GM20431 (cell line): ENCODE measurements around the gene PPM1H.
"Not testable (repeated sequence)": the region's sequence is repeated elsewhere in the genome, so short reads cannot be mapped to it uniquely, and the experiment has no call there.

Experiments used
- in situ Hi-C: fragments of 300-500 bp; cut with MseI, MboI; formaldehyde crosslinking; loops from one replicate; pipeline ENCODE4 v1.15.0; 2020; ENCODE audit warnings: low sequenced_read_pairs; ENCODE audit not compliant: unreplicated experiment

Gene PPM1H

DNA sequence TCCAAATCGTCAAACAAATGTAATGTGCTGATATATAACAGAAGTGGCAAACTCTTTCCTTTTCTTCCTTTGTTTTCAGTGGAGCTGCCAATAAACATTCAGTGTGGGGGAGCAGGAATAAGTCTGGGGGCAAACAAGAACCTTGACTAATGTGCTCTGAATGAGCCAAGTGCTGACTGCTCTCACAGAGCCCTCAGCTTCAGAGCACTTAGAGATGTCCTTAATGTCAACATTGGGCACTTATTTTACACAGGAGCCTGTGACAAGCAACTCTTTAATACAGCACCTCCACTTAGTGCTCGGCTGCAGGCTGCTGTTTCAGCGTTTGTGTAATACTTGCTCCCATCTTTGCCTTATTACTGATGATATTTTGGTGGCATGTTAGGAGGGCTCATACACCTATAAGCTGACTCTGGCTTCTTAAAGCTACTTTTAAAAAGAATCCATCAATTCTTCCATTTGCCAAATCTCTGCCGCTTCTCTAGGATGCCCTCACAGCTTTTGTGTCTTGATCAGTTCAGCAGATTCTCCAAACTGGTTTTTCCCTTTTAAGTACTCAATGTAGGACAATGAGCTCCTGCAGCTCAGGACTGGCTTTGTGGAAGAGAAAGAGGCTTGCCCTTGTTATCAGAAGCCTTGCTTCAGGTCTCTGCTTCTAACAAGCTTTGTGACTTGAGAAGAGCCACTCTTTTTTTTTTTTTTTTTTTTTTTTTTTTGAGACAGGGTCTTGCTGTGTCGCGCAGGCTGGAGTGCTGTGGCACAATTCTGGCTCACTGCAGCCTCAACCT, 261.7 kb downstream of the PPM1H start:
- in situ Hi-C loops = no loop called here

- in situ Hi-C loops = no loop called here
Measured at GRCh38 chr12:62670986-62671720, 263.8 kb downstream of the PPM1H start.

- in situ Hi-C loops = no loop called here
Measured at GRCh38 chr12:62668782-62669181, 266.2 kb downstream of the PPM1H start.

- in situ Hi-C loops = not testable (repeated sequence)
Measured at GRCh38 chr12:62664951-62665350, 270.0 kb downstream of the PPM1H start.

GRCh38 chr12:62660756-62661155, 274.2 kb downstream of the PPM1H start:
- in situ Hi-C loops = no loop called here

GRCh38 chr12:62659453-62660295, 275.3 kb downstream of the PPM1H start:
- in situ Hi-C loops = no loop called here

DNA sequence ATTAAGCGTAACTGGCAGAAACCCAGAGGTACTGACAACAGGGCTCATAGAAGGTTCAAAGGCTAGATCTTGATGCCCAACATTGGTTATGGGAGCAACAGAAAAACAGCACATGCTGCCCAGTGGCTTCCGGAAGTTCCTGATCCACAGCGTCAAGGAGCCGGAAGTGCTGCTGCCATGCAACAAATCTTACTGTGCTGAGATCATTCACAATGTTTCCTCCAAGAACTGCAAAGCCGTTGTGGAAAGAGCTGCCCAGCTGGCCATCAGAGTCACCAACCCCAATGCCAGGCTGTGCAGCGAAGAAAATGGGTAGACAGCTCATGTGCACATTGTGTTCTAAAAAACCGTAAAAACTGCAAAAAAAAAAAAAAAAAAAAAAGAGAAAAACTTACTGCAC, 276.0 kb downstream of the PPM1H start:
- in situ Hi-C loops = no loop called here

GRCh38 chr12:62657363-62657632, 277.7 kb downstream of the PPM1H start:
- in situ Hi-C loops = no loop called here

GRCh38 chr12:62656591-62657362, 278.2 kb downstream of the PPM1H start:
- in situ Hi-C loops = no loop called here

DNA sequence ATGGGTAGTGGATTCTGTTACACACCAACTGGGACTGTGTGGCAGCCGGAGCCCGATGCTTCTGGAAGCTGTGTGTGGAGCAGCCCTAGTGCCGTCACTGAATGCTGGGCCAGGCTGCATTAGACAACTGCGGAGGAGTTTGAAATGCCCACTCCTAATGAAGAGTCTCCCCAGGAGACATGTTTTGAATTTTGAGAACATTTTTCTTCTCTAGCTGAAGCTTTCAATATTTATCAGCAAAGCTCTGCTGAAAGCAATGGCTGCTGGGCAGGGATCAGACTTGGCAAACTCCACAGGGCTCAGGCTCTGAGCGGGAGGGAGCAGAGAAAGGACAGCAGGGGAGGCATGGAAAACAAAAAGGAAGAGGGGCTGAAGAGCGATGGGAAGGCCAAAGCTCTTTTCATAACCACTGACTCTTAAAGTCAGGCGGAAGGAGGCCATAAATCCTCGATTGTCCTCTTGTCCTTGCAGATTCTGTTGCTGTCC, 279.2 kb downstream of the PPM1H start:
- in situ Hi-C loops = no loop called here

DNA sequence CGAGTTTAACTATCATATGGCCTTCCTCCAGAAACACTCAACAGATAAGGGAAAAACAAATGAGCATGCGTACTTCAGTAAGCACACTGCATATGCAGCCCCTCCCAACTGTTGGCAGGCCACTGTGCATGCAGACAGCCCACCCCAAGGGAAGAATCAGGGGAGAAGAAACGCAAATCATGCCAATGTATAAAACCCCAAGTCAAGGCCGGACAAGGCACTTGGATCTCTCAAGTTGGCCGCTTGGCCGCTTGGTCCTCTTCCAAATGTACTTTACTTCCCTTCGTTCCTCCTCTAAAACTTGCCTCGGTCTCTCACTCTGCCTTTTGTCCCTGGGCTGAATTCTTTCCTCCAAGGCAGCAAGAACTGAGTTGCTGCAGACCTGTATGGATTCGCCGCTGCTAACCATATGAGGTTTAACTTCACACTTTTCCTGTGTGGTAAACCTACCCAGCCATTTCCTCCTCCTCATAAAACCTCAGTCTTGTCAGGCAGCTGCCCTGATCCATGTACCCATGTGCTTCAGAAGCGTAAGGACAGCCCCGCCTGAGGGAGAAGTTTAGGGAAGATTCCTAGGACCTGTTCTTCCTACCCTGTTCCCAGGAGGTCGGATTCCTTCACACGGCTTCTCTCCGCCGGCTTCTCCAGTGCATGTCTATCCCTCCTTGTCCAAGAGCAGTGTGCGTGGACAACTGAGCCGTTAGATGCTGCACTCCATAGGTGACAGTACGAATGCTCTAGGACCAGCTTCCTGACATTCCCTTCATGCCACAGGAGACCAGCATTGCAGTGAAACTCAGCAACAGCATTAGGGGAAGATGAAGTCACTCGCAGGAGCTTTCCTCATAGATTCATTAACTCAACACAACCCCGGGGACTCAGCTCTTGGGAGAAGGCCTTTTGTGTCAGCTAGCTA, 280.4 kb downstream of the PPM1H start:
- in situ Hi-C loops = no loop called here

DNA sequence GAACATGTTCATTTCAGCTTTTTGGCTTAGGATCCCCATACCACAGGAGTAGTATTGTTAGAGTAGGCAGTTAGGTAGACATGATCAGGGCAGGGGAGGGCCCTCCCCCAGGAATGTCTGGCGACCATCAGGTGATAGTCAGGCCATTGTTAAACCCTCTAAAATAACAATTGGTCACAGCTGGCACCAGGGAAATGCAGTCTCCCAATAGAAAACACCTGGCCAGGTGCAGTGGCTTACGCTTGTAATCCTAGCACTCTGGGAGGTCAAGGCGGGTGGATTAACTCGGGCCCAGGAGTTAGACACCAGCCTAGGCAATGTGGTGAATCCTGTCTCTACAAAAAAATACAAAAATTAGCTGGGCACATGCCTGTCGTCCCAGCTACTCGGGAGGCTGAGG, 281.2 kb downstream of the PPM1H start:
- in situ Hi-C loops = no loop called here

- in situ Hi-C loops = no loop called here
Measured at GRCh38 chr12:62653304-62653703, 281.6 kb downstream of the PPM1H start.

- in situ Hi-C loops = no loop called here
Measured at GRCh38 chr12:62651138-62651537, 283.8 kb downstream of the PPM1H start.

DNA sequence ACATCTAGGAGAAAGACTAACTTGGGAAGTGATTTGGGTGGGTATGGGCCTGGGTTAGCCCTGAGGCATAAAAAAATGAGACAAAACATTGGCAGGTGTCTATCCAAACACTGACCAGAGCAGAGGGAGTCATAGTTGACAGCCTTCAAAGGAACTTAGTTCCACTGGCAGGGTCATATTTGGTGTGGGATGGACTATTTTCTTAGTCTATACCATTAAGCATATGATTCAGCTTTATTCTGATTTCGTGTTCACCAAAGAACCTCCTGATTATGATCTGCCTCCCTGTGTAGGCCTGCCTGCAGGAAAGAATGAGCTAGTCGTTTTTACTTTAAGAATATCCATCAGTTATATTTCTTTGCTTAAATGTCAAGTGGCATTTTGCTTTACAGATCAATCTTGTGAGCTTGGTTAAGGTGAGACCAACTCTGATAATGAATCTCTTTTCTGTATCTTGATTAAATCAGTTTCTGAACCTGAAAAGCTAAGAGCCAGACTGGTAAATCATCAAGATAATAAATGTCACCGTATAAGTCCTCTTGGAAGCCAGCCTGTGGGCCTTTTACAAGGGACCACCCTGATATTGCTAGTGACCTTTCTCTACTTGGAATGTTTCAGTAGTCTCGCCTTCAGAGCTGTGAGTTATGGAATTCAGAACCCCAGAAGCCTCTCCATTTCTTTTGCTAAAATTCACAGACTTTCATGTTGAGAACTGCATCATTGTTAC, 285.4 kb downstream of the PPM1H start:
- in situ Hi-C loops = no loop called here

DNA sequence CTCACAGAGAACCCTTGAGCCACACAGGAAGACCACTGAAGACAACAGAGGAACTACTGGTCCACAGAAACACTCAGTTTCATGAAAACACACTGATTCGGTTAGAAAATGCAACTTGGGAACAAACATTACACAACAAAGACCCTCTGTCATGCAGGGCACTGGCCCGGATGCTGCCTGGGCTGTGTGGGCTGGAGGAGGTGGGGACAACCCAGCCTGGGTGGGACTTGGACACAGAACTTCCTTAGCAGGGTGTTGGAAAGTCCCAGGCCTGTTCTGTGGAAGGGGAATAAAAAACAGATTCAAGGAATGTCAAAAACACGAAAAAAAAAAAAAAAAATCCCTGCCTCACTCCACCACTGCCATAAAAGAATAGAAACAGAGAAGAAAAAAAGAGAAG, 287.4 kb downstream of the PPM1H start:
- in situ Hi-C loops = no loop called here

- in situ Hi-C loops = no loop called here
Measured at GRCh38 chr12:62646566-62646965, 288.4 kb downstream of the PPM1H start.

- in situ Hi-C loops = no loop called here
Measured at GRCh38 chr12:62643486-62643885, 291.5 kb downstream of the PPM1H start.
